ENCODE results near the gene ABHD15. TPM values are rescaled to one million over a fixed set of nuclear protein-coding genes. Genes with fewer than 3 reads are reported as not detected.

Gene ABHD15
- polyA plus RNA-seq, 1 donor from 2014 or later: 0.21 TPM

GRCh38 chr17:29585080-29585751 lies 18.4 kb upstream of the ABHD15 start:
- Histone ChIP-seq H3K4me2 (ENCODE audit: low read length) (no peak overlapping the region), H3K4me3 (ENCODE audit: low read length) (no peak overlapping the region), H3F3A (ENCODE audit: insufficient read depth, low read length, poor library complexity, severe bottlenecking) (no peaks in the 10 kb centered on the region), H3K36me3 (ENCODE audit: insufficient read depth, low read length) (no peaks in the 10 kb centered on the region), H3K27me3 (ENCODE audit: insufficient read depth, low read depth, low read length) (no peaks in the 10 kb centered on the region), H3K9ac (ENCODE audit: low read length) (no peak overlapping the region), H4K20me1 (ENCODE audit: insufficient read depth) (peaks cover 15% of the 10 kb centered on the region), H2AFZ (ENCODE audit: low read depth, low read length) (no peak overlapping the region), H3K79me2 (replicated peaks; ENCODE audit: insufficient read depth, low read length) (peaks cover 33% of the 10 kb centered on the region), H3K9me3 (ENCODE audit: low read length) (no peaks in the 10 kb centered on the region), H3K27ac (ENCODE audit: low read length) (no peak overlapping the region), H3K9me2 (ENCODE audit: insufficient read depth, low read length) (no peaks in the 10 kb centered on the region)
- TF ChIP-seq SMC3 (conservative IDR thresholded peaks at IDR 0.05; ENCODE audit: poor library complexity): no peak
- TF ChIP-seq CTCF (IDR thresholded peaks at IDR 0.05; ENCODE audit: poor library complexity, severe bottlenecking): no peak
- no peak for TF ChIP-seq POLR2AphosphoS5 (IDR thresholded peaks at IDR 0.05)
- no peak for TF ChIP-seq TAF1 (IDR thresholded peaks at IDR 0.05; ENCODE audit: low read depth)
- no peak for TF ChIP-seq MXI1 (conservative IDR thresholded peaks at IDR 0.05; ENCODE audit: poor library complexity, severe bottlenecking)
- TF ChIP-seq RAD21 (conservative IDR thresholded peaks at IDR 0.05): no peak
- no peak for TF ChIP-seq EZH2 (IDR thresholded peaks at IDR 0.05; ENCODE audit: borderline replicate concordance, insufficient read depth, low read length, poor library complexity, severe bottlenecking)
- no peak for TF ChIP-seq EP300 (conservative IDR thresholded peaks at IDR 0.05; ENCODE audit: poor library complexity, severe bottlenecking)
- TF ChIP-seq REST (IDR thresholded peaks at IDR 0.05; ENCODE audit: borderline replicate concordance): no peak

GRCh38 chr17:29584452-29585079 lies 17.7 kb upstream of the ABHD15 start:
- Histone ChIP-seq H3K27me3 (ENCODE audit: insufficient read depth, low read depth, low read length) (no peaks in the 10 kb centered on the region), H3K4me3 (ENCODE audit: low read length) (no peak overlapping the region), H3K9me3 (ENCODE audit: low read length) (no peaks in the 10 kb centered on the region), H2AFZ (ENCODE audit: low read depth, low read length) (no peak overlapping the region), H3K9me2 (ENCODE audit: insufficient read depth, low read length) (no peaks in the 10 kb centered on the region), H4K20me1 (ENCODE audit: insufficient read depth) (peaks cover 15% of the 10 kb centered on the region), H3K36me3 (ENCODE audit: insufficient read depth, low read length) (no peaks in the 10 kb centered on the region), H3K4me2 (ENCODE audit: low read length) (no peak overlapping the region), H3F3A (ENCODE audit: insufficient read depth, low read length, poor library complexity, severe bottlenecking) (no peaks in the 10 kb centered on the region), H3K27ac (ENCODE audit: low read length) (no peak overlapping the region), H3K79me2 (replicated peaks; ENCODE audit: insufficient read depth, low read length) (peaks cover 33% of the 10 kb centered on the region), H3K9ac (ENCODE audit: low read length) (no peak overlapping the region)
- no peak for TF ChIP-seq CTCF (IDR thresholded peaks at IDR 0.05; ENCODE audit: poor library complexity, severe bottlenecking)
- no peak for TF ChIP-seq EZH2 (IDR thresholded peaks at IDR 0.05; ENCODE audit: borderline replicate concordance, insufficient read depth, low read length, poor library complexity, severe bottlenecking)
- TF ChIP-seq TAF1 (IDR thresholded peaks at IDR 0.05; ENCODE audit: low read depth): no peak
- no peak for TF ChIP-seq SMC3 (conservative IDR thresholded peaks at IDR 0.05; ENCODE audit: poor library complexity)
- no peak for TF ChIP-seq RAD21 (conservative IDR thresholded peaks at IDR 0.05)
- no peak for TF ChIP-seq MXI1 (conservative IDR thresholded peaks at IDR 0.05; ENCODE audit: poor library complexity, severe bottlenecking)
- TF ChIP-seq REST (IDR thresholded peaks at IDR 0.05; ENCODE audit: borderline replicate concordance): no peak
- no peak for TF ChIP-seq POLR2AphosphoS5 (IDR thresholded peaks at IDR 0.05)
- TF ChIP-seq EP300 (conservative IDR thresholded peaks at IDR 0.05; ENCODE audit: poor library complexity, severe bottlenecking): no peak
